Mesothelial cell of epicardium (in vitro differentiated cells): ENCODE results near the gene BFSP2. TPM values are rescaled to one million over a fixed set of nuclear protein-coding genes. Genes with fewer than 3 reads are reported as not detected.

Experiments
- DNase-seq, 2 experiments: peaks; one replicate each; pipeline ENCODE4 v3.0.0; 2021; ENCODE audit warnings: low spot score in 2 of 2; ENCODE audit not compliant: unreplicated experiment in 2 of 2
- H3K27ac Mint-ChIP-seq: 2 replicates; pipeline ENCODE4 v1.8.0; 2021; ENCODE audit warnings: mixed read lengths
- H3K27me3 Mint-ChIP-seq: 2 replicates; pipeline ENCODE4 v1.8.0; 2021; ENCODE audit warnings: low read depth, mixed read lengths
- H3K36me3 Mint-ChIP-seq: 2 replicates; pipeline ENCODE4 v1.8.0; 2021; ENCODE audit warnings: mixed read lengths
- H3K4me1 Mint-ChIP-seq: 2 replicates; pipeline ENCODE4 v1.8.0; 2021; ENCODE audit warnings: mixed read lengths
- H3K4me3 Mint-ChIP-seq: 2 replicates; pipeline ENCODE4 v1.8.0; 2021; ENCODE audit warnings: mild to moderate bottlenecking, moderate library complexity, mixed read lengths
- H3K9me3 Mint-ChIP-seq: 2 replicates; pipeline ENCODE4 v1.8.0; 2021; ENCODE audit warnings: mixed read lengths
- total RNA-seq: library from RNA; stranded (reverse); gene quantifications from 3 replicates; pipeline ENCODE4 v1.2.1, GENCODE V29; 2021
- TF ChIP-seq, protein P1 (sequence below): fragments of 200-600 bp; sonication (generic); IDR thresholded peaks from one replicate; pipeline ENCODE4 v1.5.0; 2021; ENCODE audit warnings: antibody characterized with exemption; ENCODE audit not compliant: unreplicated experiment

BFSP2 gene
- total RNA-seq, 1 donor from 2014 or later = not detected

DNA sequence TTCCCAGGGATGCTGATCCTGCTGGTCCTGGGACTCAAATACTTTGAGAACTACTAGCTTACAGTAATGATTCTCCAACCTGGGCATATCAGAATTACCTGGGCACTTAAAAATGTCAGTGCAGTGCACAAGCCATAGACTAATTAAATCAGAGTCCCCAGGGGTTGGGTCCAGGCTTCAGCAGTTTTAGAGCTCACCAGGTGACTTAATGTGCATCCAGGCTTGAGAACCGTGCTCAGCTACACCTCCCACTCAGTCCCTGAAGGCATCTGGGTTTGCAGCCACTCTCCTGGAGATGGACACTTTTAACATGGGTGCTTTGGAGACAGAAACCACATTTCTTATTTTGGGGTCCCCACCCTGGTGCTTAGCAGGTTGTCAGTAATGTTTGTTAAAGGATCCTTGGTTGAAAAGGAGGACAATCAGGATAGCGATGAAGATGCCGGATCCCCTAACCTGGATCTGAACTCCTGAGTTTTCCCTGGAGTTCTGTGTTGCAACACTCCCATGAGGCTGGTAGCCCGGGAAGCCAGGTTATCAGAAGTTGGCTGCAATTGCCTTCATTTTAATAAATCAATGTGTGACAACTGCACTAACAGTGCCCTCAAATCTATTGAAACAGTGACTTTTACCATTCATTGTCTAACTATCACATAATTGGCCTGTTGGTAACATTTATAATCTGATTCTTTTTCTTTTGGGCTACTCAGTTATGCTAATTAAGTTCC lies 48.1 kb downstream of the BFSP2 start:
- DNase-seq = no peak
- Mint-ChIP-seq H3K4me3 (no peak overlapping the region), H3K4me1 (peaks cover 20% of the 10 kb centered on the region), H3K27ac (no peak overlapping the region), H3K36me3 (no peaks in the 10 kb centered on the region), H3K27me3 (no peaks in the 10 kb centered on the region), H3K9me3 (no peaks in the 10 kb centered on the region)
- TF ChIP-seq, protein P1, sequence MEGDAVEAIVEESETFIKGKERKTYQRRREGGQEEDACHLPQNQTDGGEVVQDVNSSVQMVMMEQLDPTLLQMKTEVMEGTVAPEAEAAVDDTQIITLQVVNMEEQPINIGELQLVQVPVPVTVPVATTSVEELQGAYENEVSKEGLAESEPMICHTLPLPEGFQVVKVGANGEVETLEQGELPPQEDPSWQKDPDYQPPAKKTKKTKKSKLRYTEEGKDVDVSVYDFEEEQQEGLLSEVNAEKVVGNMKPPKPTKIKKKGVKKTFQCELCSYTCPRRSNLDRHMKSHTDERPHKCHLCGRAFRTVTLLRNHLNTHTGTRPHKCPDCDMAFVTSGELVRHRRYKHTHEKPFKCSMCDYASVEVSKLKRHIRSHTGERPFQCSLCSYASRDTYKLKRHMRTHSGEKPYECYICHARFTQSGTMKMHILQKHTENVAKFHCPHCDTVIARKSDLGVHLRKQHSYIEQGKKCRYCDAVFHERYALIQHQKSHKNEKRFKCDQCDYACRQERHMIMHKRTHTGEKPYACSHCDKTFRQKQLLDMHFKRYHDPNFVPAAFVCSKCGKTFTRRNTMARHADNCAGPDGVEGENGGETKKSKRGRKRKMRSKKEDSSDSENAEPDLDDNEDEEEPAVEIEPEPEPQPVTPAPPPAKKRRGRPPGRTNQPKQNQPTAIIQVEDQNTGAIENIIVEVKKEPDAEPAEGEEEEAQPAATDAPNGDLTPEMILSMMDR = no peak

DNA sequence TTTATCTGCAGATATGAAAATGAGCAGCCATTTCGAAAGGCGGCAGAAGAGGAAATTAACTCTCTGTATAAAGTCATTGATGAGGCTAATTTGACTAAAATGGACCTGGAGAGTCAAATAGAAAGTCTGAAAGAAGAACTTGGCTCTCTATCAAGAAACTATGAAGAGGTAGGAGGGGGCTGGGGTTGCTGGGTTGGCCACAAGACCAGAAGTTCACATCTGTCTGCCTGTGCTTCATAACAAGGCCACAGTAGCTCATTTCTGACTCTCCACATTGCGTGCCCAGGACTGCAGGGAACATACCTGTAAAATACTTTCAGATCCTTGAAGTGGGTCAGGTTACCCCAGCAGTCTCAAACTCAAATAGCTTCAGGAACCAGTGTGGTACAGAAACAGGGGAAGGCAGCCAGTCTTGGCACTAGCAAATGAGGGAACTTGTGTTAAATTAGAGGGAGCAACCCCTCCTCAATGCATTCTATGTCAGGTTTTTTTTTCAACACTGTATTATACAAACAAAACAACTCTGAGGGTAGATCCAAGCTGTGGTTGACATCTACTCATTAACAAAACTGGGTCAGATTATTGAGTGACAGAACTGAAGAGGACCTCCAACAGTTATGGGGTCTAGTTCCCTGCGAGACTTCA lies 48.7 kb downstream of the BFSP2 start:
- H3K36me3 Mint-ChIP-seq = no peaks in the 10 kb centered on the region
- H3K4me3 Mint-ChIP-seq = no peak overlapping the region
- DNase-seq = no peak
- no peaks in the 10 kb centered on the region for H3K27me3 Mint-ChIP-seq
- H3K4me1 Mint-ChIP-seq = peaks cover 27% of the 10 kb centered on the region
- TF ChIP-seq, protein P1 = no peak
- no peaks in the 10 kb centered on the region for H3K9me3 Mint-ChIP-seq
- peak overlapping the region; percentile 2 for H3K27ac Mint-ChIP-seq

DNA sequence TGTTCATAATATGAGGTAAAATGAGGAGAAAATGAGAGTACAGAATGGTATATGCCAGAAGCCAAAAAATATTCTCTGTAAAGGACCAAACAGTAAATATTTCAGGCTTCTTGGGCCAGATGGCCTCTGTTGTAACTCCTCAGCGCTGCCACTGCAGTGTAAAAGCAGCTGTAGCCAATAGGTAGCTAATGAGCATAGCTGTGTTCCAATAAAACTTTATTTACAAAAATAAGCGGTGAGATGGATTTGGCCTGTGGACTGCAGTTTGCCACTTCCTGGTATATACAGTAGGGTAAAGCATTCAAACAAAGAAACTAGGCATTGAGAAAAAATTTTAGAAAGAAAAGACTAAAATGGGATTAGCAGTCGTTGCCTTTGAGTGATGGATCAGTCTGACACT lies 51.5 kb downstream of the BFSP2 start:
- Mint-ChIP-seq H3K9me3 (no peaks in the 10 kb centered on the region), H3K4me1 (peaks cover 39% of the 10 kb centered on the region), H3K27ac (no peak overlapping the region), H3K4me3 (no peak overlapping the region), H3K36me3 (no peaks in the 10 kb centered on the region), H3K27me3 (no peaks in the 10 kb centered on the region)
- TF ChIP-seq, protein P1 = no peak
- no peak for DNase-seq

DNA sequence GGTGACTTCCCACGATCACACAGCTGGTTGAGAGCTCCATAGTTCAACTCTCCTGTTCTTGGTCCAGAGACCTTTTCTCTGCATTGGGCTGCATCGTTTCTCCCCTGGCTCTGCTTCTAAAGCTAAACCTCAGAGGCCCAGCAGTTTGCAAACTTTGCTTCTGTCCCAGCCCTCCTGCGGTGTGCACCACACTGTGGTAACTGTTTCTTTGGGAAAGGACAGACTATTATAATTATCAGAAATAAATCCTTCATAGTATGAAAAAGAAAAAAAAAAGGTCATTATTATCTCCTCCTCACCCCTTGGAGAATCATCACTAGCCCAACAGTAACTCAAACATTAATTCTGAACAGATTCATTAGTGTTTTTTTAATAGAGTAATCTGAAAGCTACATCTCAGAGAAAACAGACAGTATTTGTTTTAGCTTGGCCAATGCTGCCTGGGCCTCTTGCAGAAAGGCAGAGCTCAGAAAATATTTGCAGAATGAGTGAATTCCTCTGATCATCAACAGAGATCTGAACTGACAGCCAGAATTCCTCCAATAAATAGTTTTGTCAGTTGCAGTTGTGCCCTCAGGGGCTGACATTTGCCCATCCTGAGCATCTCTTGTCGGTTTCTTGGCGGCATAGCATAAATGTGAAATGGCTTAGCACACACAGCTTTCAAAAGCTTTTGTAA lies 52.9 kb downstream of the BFSP2 start:
- Mint-ChIP-seq H3K4me3 (no peak overlapping the region), H3K27ac (peak overlapping the region; percentile 55), H3K9me3 (no peaks in the 10 kb centered on the region)

DNA sequence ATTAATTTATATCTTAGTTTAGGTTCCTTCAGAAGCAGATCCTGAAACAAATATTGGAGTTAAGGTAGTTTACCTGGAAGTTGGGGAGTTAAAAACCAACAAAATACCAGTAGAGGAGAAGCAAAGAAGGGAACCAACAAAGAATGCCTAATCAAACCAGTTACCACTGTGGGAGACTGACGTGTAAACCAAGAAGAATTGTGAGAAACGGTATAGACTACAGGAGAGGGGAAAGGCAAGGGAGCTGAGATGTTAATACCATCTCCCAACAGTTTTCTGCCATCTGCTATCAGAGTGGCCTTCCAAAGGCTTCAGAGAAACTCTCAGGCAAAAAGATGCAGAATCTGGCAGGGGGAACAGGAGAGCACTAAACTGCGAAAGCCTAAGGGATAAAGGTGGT lies 53.5 kb downstream of the BFSP2 start:
- no peaks in the 10 kb centered on the region for H3K36me3 Mint-ChIP-seq
- peaks cover 37% of the 10 kb centered on the region for H3K4me1 Mint-ChIP-seq
- H3K9me3 Mint-ChIP-seq = no peaks in the 10 kb centered on the region
- no peaks in the 10 kb centered on the region for H3K27me3 Mint-ChIP-seq
- H3K4me3 Mint-ChIP-seq = no peak overlapping the region
- DNase-seq = no peak
- TF ChIP-seq, protein P1 = no peak
- no peak overlapping the region for H3K27ac Mint-ChIP-seq

More for the DNA sequence above, 52.9 kb downstream of the BFSP2 start:
- TF ChIP-seq, protein P1 = no peak
- Mint-ChIP-seq H3K27me3 (no peaks in the 10 kb centered on the region), H3K36me3 (no peaks in the 10 kb centered on the region), H3K4me1 (peaks cover 39% of the 10 kb centered on the region)
- no peak for DNase-seq
